Right forelimb (tissue), 1 donor: Measurements from ENCODE around the gene KDM3A.
A peak's percentile ranks its signal among the peaks of the same experiment; 100 is the strongest.
"Not testable (repeated sequence)": the region's sequence is repeated elsewhere in the genome, so short reads cannot be mapped to it uniquely, and the experiment has no call there.

Experiments used
- DNase-seq: peaks from one replicate; pipeline ENCODE4 v3.0.0-alpha.2; 2018

KDM3A gene

DNA sequence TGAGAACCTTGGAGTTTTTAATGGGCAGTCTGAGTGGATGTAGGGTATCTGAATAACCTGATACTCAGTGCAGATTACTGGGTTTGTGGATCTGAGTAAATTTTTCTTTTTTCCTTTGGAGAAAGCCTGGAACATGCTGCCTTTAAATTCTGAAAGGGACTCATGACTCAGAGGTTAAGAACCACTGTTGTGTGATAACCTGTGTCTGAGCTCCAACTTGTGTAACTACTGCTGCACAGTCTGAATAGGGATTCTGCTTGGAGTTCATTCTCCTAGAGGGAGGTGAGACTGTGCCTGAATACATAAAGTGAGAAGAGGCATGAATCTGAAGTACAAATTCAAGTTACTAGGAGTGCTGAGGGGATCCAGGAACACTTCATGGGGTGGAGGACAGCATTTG, 36.2 kb downstream of the KDM3A start:
- DNase-seq = no peak

GRCh38 chr2:86480105-86480504, 38.9 kb downstream of the KDM3A start:
- peak; percentile 52 for DNase-seq

DNA sequence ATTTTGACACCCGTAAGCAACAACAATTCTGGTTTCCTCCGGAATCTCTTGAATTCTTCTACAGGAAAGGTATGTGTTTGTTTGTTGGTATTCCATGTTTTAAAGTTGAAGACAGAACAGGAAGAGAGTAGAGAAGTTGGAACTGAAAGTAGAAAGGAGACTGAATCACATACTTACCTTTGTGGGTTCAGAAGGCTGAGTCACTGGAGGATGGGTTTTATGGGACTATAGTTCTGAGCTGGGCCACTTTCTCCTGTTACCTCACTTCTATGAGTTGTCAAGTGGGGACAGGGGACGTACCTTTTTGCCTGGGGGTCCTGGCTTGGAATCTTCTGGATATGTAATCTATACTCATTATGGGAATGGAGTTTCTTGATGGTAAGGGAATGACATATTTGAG, 40.9 kb downstream of the KDM3A start:
- no peak for DNase-seq

DNA sequence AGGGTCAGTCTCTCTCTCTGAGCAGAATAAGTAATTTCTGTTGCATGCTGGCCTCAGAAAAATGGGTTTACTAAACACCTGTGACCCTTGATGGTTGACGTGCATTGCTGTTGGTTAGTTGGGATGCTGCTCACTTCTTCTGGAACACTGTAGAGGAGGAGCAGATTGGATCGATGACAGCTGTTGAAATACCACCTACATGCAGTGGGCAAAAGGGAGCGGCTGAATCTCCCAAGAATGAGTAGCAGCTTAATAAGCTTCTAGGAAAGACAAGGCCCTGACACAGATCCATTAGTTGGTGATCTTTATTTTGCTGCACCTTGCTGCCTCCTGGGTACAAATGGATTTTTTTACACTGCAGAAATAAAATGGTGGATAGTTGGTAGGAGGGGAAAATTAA, 43.2 kb downstream of the KDM3A start:
- no peak for DNase-seq

DNA sequence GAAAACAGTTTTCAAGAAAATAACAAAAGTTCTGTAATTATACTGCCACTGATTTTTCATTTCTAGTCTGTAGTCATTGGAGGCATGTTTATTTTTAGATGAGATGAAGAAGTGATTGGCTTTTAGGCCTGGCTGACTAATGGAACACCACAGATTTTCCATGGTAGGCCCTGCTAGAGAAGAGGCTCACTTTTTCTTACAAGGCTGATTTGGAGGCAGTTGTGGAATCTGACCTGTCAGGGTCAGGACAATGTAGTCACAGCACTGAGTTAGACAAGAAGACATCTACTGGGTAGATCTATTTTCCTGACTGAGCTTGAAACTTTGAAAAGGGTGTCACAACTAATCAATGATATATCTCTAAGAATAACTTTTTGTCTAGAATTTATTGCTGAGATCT, 43.9 kb downstream of the KDM3A start:
- DNase-seq = no peak

GRCh38 chr2:86485802-86486201, 44.6 kb downstream of the KDM3A start:
- no peak for DNase-seq

GRCh38 chr2:86487062-86487461, 45.9 kb downstream of the KDM3A start:
- DNase-seq = no peak

DNA sequence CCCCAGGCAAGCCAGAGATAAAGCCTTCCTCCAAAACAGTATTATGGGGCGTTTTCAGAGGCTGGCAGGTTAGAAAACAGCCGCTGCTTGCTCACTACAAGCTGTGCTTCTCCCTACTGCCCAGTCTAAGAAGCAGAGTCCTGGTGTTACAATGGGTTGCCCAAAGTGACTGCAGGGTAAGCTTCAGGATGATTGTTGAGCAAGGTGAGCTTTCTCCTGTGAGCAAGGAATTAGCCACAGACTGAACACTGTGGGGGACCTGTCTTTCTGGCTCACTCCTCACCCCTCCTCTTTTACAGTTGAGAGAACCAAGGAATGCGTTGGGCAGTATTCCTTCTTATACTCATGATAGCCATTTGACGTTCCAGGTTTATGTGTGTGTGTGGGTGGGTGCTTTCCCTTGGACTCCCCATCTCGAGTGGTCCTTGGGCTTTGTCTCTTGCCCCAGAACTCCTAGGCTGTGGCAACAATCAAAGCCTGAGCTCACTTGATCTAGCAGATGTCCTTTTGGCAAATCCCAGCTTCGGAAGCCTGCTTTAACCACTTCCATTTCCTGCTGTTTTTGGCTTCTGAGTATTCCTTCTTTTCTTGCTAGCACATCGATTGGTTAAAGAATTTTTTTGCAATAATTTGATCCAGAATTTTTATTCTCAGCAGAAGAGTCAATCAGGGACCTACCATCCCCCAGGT, 47.5 kb downstream of the KDM3A start:
- DNase-seq = no peak

DNA sequence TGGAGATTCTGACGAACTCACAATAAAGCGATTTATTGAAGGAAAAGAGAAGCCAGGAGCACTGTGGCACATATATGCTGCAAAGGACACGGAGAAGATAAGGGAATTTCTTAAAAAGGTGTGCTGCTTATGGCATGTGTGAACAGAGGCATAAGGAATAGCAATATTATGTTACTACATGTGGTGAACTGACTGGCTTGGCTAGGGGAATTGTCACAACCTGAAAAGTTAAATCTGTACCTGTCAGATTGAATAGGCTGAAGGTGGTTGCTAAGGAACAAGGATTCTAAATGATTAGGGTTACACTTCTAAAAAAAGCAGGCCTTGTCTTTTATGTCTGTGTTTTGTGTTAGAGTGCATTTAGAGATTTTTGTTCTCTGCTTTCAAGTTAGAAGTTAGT, 48.4 kb downstream of the KDM3A start:
- no peak for DNase-seq

DNA sequence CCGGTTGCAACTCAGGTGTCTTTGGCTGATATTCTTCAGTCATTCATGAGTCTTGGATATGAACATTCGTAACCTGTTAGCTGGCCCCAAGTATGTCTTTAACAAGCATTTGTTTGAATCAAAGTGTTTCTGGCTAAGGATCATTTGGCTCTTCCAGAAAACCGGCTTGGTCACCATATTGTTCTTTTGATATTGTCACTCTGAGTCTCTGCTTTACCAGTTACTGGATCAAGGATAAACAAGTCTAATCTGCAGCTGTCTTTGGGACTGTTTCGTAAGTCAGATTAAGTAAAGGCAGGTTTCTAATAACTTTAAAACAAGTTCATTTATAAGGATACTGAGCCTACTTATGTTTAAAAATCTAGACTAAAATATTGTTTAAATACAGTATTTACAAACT, 49.1 kb downstream of the KDM3A start:
- no peak for DNase-seq

GRCh38 chr2:86491088-86491487, 49.9 kb downstream of the KDM3A start:
- no peak for DNase-seq

GRCh38 chr2:86492048-86492453, 50.9 kb downstream of the KDM3A start:
- DNase-seq = no peak

GRCh38 chr2:86496391-86496790, 55.2 kb downstream of the KDM3A start:
- not testable (repeated sequence) for DNase-seq

GRCh38 chr2:86498468-86499260, 57.5 kb downstream of the KDM3A start:
- DNase-seq = no peak

DNA sequence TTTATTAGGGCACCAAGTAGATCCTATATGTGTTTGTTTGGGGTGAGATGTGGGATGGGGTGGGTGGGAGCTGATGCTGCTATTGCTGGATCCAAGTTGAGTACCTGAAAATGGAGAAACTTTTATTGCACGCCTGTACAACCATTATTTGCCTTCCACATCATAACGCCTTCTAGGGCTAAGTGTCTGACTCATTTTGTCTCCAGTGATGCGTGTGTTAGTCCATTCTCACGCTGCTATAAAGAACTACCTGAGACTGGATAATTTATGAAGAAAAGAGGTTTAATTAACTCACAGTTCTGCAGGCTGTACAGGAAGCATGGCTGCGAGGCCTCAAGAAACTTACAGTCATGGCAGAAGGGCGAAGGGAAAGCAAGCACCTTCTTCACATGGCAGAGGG, 58.2 kb downstream of the KDM3A start:
- no peak for DNase-seq

DNA sequence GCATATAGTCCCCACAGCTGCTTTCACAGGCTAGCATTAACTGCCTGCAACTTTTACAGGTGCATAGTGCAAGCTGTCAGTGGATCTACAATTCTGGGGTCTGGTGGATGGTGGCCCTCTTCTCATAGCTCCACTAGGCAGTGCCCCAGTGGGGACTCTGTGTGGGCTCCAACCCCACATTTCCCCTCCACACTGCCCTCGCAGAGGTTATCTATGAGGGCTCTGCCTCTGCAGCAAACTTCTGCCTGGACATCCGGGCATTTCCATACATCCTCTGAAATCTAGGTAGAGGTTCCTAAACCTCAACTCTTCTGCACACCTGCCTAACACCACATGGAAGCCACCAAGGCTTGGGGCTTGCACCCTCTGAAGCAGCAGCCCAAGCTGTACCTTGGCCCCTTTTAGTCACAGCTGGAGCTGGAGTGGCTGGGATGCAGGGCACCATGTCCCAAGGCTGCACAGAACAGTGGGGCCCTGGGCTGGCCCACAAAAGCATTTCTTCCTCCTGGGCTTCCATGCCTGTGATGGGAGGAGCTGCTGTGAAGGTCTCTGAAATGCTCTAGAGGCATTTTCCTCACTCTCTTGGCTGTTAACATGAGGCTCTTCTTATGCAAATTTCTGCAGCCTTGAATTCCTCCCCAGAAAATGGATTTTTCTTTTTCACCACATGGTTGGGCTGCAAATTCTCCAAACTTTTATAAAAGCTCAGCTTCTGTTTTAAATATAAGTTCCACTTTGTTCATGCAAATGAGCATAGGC, 59.3 kb downstream of the KDM3A start:
- DNase-seq = no peak

- no peak for DNase-seq
Measured at GRCh38 chr2:86507600-86507999, 66.4 kb downstream of the KDM3A start.

GRCh38 chr2:86510436-86510933, 69.3 kb downstream of the KDM3A start:
- DNase-seq = no peak

DNA sequence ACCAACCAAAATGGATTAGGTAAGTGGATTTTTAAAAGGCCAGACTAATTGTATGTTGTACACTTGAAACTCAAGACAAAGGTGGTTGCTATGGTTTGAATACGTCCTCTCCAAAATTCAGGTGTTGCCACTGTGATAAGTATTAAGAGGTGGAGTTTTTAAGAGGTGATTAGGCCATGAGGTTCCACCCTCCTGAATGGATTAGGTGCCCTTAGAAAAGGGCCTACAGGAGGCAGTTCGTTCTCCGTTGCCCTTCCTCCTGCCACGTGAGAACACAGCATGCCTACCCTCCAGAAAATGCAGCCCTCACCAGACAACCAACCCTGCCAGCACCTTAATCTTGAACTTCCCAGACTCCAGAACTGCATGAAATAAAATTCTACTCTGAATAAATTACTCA, 70.9 kb downstream of the KDM3A start:
- no peak for DNase-seq

DNA sequence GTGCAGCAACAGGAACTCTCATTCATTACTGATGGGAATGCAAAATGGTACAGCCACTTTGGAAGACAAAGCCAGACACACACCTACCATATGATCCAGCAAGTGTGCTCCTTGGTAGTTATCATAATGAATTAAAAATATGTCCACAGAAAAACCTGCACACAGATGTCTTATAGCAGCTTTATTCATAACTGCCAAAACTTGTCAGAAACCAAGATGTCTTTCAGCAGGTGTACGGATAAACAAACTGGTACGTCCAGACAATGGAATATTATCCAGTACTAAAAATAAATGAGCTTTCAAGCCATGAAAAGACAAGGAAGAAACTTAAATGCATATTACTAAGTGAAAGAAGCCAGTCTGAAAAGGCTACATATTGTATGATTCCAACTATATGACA, 71.7 kb downstream of the KDM3A start:
- DNase-seq = no peak

GRCh38 chr2:86513948-86514660, 72.9 kb downstream of the KDM3A start:
- no peak for DNase-seq

DNA sequence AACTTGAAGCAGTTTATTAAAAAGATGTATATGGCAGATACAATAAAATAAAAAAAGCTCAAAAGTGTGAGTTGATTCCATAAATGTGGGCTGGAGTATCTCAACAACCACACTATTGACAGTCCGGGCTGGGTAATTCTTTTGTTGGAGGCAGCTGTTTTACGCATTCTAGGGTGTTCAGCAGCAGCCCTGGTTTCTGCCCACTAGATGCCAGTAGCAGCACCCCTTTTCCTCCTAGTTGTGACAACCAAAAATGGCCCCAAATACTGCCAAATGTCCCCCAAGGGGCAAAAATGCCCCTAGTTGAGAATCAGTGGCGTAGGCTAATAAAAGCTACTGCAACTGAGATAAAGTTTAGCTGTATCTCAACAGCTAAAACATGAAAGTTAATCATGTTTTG, 77.3 kb downstream of the KDM3A start:
- DNase-seq = no peak

GRCh38 chr2:86519349-86519748, 78.2 kb downstream of the KDM3A start:
- no peak for DNase-seq
